Activated naive CD4-positive, alpha-beta T cell treated with anti-CD3 and anti-CD28 coated beads, Interleukin-2, amount 50 U/mL, for 24 hours (primary cell): Measurements from ENCODE around the gene KCNJ16.

ENCODE experiments used
- H3K27ac Mint-ChIP-seq: one replicate; pipeline ENCODE4 v1.8.0; 2021; ENCODE audit warnings: mild to moderate bottlenecking, mixed read lengths
- H3K27me3 Mint-ChIP-seq: one replicate; pipeline ENCODE4 v1.8.0; 2021; ENCODE audit warnings: mixed read lengths
- H3K36me3 Mint-ChIP-seq: one replicate; pipeline ENCODE4 v1.8.0; 2021; ENCODE audit warnings: mixed read lengths
- H3K4me1 Mint-ChIP-seq: one replicate; pipeline ENCODE4 v1.8.0; 2021; ENCODE audit warnings: mixed read lengths
- H3K4me3 Mint-ChIP-seq: one replicate; pipeline ENCODE4 v1.8.0; 2021; ENCODE audit warnings: mild to moderate bottlenecking, mixed read lengths
- H3K9me3 Mint-ChIP-seq: one replicate; pipeline ENCODE4 v1.8.0; 2021; ENCODE audit warnings: mixed read lengths

The KCNJ16 gene

DNA sequence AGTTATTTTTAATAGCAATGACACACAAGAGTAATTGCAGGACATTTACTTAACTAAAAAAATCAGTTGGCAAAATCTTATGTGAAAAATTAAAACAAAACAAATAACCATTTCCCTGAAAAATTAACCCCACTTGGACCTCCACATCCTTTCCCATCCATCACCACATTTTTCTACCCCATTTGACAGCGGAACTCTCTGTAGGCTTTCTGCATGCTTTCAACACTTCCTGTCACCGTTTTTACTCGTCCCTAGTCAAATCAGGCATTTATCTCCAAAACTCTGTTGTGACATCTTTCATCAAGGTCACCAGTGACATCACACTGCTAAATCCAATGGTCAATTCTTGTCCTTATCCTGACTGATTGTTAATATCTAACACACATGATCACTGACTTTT is 27.5 kb downstream of the KCNJ16 start:
- H3K36me3 Mint-ChIP-seq, result no peaks in the 10 kb centered on the region
- no peaks in the 10 kb centered on the region for H3K4me1 Mint-ChIP-seq
- no peaks in the 10 kb centered on the region for H3K9me3 Mint-ChIP-seq
- no peak overlapping the region for H3K27ac Mint-ChIP-seq
- peaks cover 8% of the 10 kb centered on the region for H3K27me3 Mint-ChIP-seq
- no peak overlapping the region for H3K4me3 Mint-ChIP-seq

DNA sequence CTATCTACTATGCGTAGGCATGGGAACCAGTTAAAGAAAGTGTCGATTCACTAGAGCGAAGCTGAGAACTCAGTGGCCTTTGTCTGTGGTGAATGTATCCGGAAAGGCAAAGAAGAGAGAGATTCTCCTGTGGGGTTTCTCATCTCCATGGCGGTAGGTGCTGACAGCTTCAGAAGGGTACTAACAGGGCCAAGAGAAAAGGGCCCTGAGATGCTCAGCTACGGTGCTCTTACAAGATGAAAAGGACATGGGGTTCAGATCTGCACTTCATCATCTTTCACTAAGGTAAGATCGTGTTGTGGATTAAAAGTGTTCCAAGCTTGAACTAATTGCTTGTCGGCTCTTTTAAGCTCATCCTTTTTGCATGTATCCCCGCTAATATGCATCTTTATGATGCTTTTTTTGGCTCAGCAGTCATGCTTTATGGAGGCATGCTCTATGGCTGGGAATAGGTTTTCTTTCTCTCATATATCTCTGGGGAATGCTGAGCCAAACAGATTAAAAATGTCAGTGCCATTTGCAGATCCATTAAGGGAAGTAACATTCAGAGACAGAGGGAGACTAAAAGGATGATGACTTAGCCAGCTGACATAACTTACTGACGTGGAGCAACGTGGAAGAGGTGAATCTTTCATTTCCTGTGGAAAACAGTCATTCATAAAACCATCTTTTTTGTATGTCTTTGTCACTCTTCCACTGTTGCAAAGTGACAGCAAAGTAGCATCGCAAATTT is 29.9 kb downstream of the KCNJ16 start:
- no peaks in the 10 kb centered on the region for H3K9me3 Mint-ChIP-seq
- H3K4me1 Mint-ChIP-seq, result no peaks in the 10 kb centered on the region
- no peak overlapping the region for H3K27ac Mint-ChIP-seq
- peaks cover 4% of the 10 kb centered on the region for H3K27me3 Mint-ChIP-seq
- H3K4me3 Mint-ChIP-seq, result no peak overlapping the region
- no peaks in the 10 kb centered on the region for H3K36me3 Mint-ChIP-seq

DNA sequence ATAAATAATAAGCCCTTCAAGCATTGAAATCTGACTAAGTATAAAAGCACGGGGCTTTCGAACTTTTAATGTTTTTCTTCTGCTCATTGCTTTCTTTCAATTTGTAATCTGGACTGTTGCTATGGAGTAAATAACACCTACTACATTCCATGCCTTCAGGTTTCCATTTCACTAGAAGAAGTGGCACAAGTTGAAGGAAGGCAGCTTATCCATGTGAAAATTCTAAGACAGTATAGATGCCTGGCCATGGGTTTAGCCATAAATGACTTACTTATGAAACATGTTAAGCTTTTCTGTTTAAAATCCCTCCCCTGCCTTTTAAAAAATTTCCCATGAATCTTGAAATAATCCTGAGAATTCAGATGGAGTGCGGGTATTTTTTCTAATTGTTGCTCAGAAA is 30.6 kb downstream of the KCNJ16 start:
- Mint-ChIP-seq H3K27me3 (peaks cover 2% of the 10 kb centered on the region), H3K27ac (no peak overlapping the region), H3K9me3 (no peaks in the 10 kb centered on the region), H3K4me1 (no peaks in the 10 kb centered on the region), H3K4me3 (no peak overlapping the region), H3K36me3 (no peaks in the 10 kb centered on the region)

DNA sequence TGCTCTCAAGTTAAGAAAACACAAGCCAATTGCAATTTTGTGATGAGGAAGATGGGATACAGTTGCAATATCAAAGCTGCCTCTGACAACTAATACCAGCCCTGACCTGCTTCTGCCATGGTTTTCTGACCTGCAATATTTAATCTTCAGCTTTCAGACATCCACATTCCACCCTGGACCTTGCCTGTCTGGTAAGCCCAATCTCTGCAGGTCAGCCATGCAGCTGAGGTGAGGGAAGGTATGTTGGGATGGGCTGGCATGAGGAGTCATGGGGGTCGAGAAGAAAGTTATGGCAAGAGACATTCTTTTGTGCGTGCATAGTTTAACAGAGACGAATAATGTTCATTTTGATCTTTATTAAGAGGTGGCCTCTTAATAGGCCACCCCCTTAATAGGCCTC is 31.5 kb downstream of the KCNJ16 start:
- Mint-ChIP-seq H3K9me3 (no peaks in the 10 kb centered on the region), H3K27me3 (peaks cover 2% of the 10 kb centered on the region), H3K4me3 (no peak overlapping the region), H3K36me3 (no peaks in the 10 kb centered on the region), H3K4me1 (no peaks in the 10 kb centered on the region), H3K27ac (no peak overlapping the region)

DNA sequence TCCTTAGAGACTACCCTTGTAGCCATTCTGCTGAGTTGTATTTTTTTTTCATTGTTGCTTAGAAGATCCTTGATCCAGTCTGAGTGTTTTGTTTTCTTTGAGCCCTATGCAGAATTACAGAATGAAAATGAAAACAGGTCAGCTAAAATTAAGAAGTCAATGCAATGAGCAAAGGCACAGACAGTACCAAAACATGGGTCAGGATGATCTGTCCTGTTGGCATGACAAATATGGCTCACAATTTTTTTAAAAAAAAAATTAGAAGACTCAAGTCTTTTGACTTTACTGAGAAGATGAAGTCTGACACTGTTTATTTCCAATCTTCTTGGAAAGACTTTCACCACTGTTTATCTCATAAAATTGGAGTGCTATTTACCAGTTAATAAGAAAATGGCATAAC is 32.4 kb downstream of the KCNJ16 start:
- Mint-ChIP-seq H3K4me3 (no peak overlapping the region), H3K27ac (no peak overlapping the region), H3K4me1 (no peaks in the 10 kb centered on the region), H3K36me3 (no peaks in the 10 kb centered on the region), H3K9me3 (no peaks in the 10 kb centered on the region), H3K27me3 (peaks cover 2% of the 10 kb centered on the region)

DNA sequence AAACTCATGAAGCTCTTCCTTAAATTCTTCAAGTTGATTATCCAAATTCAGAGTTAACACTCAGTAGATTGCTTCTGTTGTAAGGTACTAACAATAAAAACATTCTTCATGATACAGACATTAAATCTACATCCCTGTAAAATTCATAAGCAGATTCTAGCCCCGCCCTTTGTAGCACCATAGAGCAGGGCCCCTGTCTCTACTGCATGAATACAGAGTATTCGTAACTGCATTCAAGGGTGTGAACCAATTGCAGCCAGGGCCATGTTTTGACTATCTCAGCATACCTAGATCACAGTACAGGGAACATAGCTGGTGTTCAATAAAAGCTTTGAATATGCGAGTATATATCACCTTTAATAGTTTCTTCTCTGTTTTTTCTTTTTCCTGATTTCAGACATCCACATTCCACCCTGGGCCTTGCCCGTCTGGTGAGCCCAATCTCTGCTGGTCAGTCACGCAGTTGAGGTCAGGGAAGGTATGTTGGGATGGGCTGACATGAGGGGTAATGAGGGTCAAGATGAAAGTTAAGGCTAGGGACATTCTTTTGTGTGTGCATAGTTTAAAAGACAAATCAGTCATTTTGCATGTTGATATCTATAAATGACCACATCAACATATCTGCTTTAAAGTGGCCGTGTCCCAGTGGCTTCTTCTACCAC is 33.0 kb downstream of the KCNJ16 start:
- H3K4me1 Mint-ChIP-seq, result no peaks in the 10 kb centered on the region
- H3K36me3 Mint-ChIP-seq, result no peaks in the 10 kb centered on the region
- H3K27me3 Mint-ChIP-seq, result peaks cover 2% of the 10 kb centered on the region
- no peak overlapping the region for H3K27ac Mint-ChIP-seq
- H3K9me3 Mint-ChIP-seq, result no peaks in the 10 kb centered on the region
- H3K4me3 Mint-ChIP-seq, result no peak overlapping the region

DNA sequence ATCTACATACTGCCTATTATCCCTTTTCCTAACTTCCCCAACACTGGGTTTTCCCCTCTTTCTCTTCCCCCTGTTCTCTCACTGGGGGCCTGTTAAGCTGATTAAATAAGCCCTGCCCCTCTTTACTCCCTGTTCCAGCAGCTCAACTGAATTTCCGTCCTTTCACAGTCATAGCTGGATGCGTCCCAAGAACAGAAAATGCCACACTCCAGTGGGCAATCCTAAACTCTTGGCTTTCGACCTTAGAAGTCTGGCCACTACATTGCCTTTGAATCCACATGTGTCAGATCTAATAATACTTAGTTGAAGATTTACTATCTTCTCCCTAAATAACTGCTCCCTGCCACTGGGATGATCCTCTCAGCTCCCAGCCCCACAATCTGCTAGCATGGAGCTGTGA is 34.5 kb downstream of the KCNJ16 start:
- no peaks in the 10 kb centered on the region for H3K36me3 Mint-ChIP-seq
- H3K9me3 Mint-ChIP-seq, result no peaks in the 10 kb centered on the region
- peaks cover 6% of the 10 kb centered on the region for H3K27me3 Mint-ChIP-seq

DNA sequence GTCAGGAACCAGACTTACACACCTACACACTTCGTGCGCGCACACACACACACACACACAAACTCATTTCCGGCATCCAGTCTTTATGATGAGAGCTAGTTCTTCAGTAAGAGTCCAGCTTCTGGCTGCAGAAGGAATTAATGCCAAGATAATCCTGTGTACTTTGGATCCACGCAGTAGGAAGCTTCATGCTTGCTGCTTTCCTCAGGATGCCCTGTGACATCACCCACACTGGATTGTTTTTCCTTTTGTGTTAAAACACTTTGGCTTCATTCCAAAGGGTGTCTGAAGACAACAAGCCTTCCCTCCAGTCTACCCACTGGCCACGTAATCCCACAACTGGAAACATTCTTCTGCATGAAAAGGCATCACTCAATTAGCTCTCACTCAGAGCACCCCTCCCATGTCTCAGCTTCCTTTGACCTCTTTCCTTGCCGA is 35.4 kb downstream of the KCNJ16 start:
- Mint-ChIP-seq H3K27ac (no peak overlapping the region), H3K4me3 (no peak overlapping the region), H3K27me3 (peaks cover 7% of the 10 kb centered on the region), H3K9me3 (no peaks in the 10 kb centered on the region), H3K36me3 (no peaks in the 10 kb centered on the region), H3K4me1 (no peaks in the 10 kb centered on the region)

More for the DNA sequence above, 34.5 kb downstream of the KCNJ16 start:
- no peak overlapping the region for H3K4me3 Mint-ChIP-seq
- no peak overlapping the region for H3K27ac Mint-ChIP-seq
- H3K4me1 Mint-ChIP-seq, result no peaks in the 10 kb centered on the region

DNA sequence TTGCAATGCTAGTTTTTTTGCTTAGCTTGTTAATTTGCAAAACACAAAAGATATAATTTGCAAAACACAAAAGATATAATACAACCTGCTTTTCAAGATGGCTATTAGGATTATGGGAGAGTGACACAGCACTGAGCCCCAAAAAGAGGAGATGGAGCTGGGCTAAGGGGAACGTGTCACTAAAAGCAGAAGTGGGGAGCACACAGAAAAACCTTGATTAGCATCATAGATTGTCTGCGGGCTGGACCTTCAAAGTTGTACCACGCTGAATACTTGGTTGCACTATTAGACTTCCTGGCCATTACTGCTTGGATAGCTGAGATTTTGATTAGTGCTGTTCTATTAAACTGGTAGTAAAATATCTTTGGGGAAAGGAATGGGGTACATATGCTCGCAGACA is 36.2 kb downstream of the KCNJ16 start:
- Mint-ChIP-seq H3K27ac (no peak overlapping the region), H3K4me1 (no peaks in the 10 kb centered on the region), H3K9me3 (no peaks in the 10 kb centered on the region)

DNA sequence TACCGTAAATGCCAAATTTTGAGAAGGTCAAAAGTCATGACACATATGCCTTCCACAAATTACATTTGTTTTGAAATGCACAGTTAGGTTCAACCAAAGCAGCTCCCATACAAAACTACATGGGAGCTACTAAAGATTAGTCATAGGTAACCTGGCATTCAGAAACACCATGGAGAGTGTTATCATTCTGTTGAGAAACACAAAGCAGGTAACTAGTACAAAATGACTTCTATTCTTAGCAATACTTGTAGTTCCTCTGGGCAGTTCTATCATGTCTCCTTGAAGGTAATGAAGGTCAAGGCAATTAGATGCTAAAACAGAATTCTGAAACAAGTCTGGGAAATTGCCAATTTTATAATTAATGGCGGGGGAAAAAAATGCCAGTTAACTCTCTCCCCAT is 39.4 kb downstream of the KCNJ16 start:
- no peak overlapping the region for H3K27ac Mint-ChIP-seq

More for the DNA sequence above, 36.2 kb downstream of the KCNJ16 start:
- H3K36me3 Mint-ChIP-seq, result no peaks in the 10 kb centered on the region
- H3K4me3 Mint-ChIP-seq, result no peak overlapping the region
- H3K27me3 Mint-ChIP-seq, result peaks cover 7% of the 10 kb centered on the region

DNA sequence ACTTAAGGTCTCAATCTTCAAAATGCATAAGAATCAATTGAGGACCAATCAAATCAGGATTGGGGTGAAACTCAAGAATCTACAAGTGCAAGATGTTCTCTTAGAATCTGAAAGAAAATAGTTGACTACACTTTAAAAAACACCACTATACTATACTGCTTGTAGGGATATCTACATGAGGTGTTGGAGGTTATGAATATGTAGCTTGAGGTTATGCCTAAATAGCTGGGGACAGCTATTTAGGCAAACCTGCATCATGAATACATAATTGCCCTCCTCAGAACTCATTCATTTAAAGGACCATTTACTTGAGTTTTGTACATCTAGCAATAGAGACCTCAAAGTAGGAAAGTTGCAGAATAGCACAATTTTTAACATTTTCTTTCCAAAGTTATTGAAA is 40.1 kb downstream of the KCNJ16 start:
- Mint-ChIP-seq H3K36me3 (no peaks in the 10 kb centered on the region), H3K27me3 (peaks cover 7% of the 10 kb centered on the region), H3K9me3 (peaks cover 4% of the 10 kb centered on the region), H3K4me1 (no peaks in the 10 kb centered on the region), H3K27ac (no peak overlapping the region), H3K4me3 (no peak overlapping the region)

More for the DNA sequence above, 39.4 kb downstream of the KCNJ16 start:
- Mint-ChIP-seq H3K9me3 (no peaks in the 10 kb centered on the region), H3K36me3 (no peaks in the 10 kb centered on the region), H3K27me3 (peaks cover 7% of the 10 kb centered on the region), H3K4me1 (no peaks in the 10 kb centered on the region), H3K4me3 (no peak overlapping the region)

DNA sequence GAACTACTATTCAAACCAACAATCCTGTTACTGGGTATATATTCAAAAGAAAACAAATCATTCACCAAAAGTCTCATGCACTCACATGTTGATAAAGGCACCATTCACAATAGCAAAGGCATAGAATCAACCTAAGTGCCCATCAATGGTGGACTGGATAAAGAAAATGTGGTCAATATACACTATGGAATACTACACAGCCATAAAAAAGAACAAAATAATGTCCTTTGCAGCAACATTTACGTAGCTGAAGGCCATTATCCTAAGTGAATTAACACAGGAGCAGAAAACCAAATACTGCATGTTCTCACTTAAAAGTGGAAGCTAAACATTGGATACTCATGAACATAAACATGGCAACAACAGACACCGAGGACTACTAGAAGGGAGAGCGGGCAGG is 41.9 kb downstream of the KCNJ16 start:
- H3K27ac Mint-ChIP-seq, result no peak overlapping the region
- H3K4me1 Mint-ChIP-seq, result no peaks in the 10 kb centered on the region
- H3K27me3 Mint-ChIP-seq, result peaks cover 8% of the 10 kb centered on the region
- peaks cover 7% of the 10 kb centered on the region for H3K9me3 Mint-ChIP-seq
- H3K36me3 Mint-ChIP-seq, result no peaks in the 10 kb centered on the region
- H3K4me3 Mint-ChIP-seq, result no peak overlapping the region

DNA sequence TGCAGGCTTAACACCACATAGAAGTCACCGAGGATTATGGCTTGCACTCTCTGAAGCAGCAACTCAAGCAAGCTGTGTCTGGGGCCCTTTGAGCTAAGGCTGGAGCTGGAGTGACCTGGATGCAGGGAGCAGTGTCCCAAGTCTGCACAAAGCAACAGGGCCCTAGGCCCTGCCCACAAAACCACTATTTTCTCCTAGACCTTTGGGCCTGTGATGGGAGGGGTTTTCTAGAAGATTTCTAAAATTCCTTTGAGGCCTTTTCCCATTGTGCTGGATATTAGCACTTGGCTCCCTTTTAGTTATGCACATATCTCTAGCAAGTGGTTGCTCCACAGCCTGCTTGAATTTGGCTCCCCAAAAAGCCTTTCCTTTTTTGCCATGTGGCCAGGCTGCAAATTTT is 44.5 kb downstream of the KCNJ16 start:
- H3K9me3 Mint-ChIP-seq, result peaks cover 7% of the 10 kb centered on the region
- H3K4me3 Mint-ChIP-seq, result no peak overlapping the region
- H3K36me3 Mint-ChIP-seq, result no peaks in the 10 kb centered on the region
- no peak overlapping the region for H3K27ac Mint-ChIP-seq
- no peaks in the 10 kb centered on the region for H3K4me1 Mint-ChIP-seq
- peaks cover 3% of the 10 kb centered on the region for H3K27me3 Mint-ChIP-seq

DNA sequence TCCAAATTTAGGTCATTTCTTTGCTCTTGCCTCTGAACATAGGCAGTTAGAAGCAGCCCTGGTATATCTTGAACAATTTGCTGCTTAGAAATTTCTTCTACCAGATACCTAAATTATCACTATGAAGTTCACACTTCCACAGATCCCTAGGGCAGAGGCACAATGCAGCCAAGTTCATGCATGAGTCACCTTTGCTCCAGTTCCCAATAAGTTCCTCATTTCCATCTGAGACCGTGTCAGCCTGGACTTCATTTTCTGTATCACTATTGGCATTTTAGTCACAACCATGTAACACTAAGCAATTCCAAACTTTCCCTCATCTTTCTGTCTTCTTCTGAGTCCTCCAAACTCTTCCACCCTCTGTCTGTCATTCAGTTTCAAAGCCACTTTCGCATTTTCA is 45.0 kb downstream of the KCNJ16 start:
- peaks cover 2% of the 10 kb centered on the region for H3K27me3 Mint-ChIP-seq
- no peaks in the 10 kb centered on the region for H3K4me1 Mint-ChIP-seq

DNA sequence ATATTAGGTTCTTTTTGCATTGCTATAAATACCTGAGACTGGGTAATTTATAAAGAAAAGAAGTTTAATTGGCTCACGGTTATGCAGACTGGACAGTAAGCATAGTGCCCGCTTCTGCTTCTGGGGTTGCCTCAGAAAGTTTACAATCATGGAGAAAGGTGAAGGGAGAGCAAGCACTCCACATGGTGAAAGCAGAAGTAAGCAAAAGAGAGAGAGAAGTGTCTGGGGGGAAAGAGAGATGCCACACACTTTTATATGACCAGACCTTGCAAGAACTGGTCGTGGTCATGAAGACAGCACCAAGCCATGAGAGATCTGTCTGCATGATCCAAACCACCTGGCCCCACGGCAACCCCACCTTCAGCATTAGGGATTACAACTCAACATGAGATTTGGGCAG is 45.4 kb downstream of the KCNJ16 start:
- peaks cover 7% of the 10 kb centered on the region for H3K9me3 Mint-ChIP-seq
- no peaks in the 10 kb centered on the region for H3K36me3 Mint-ChIP-seq
- H3K4me3 Mint-ChIP-seq, result no peak overlapping the region
- peaks cover 2% of the 10 kb centered on the region for H3K27me3 Mint-ChIP-seq
- no peaks in the 10 kb centered on the region for H3K4me1 Mint-ChIP-seq
- no peak overlapping the region for H3K27ac Mint-ChIP-seq

More for the DNA sequence above, 45.0 kb downstream of the KCNJ16 start:
- H3K9me3 Mint-ChIP-seq, result peaks cover 7% of the 10 kb centered on the region
- H3K36me3 Mint-ChIP-seq, result no peaks in the 10 kb centered on the region
- no peak overlapping the region for H3K4me3 Mint-ChIP-seq
- H3K27ac Mint-ChIP-seq, result no peak overlapping the region

DNA sequence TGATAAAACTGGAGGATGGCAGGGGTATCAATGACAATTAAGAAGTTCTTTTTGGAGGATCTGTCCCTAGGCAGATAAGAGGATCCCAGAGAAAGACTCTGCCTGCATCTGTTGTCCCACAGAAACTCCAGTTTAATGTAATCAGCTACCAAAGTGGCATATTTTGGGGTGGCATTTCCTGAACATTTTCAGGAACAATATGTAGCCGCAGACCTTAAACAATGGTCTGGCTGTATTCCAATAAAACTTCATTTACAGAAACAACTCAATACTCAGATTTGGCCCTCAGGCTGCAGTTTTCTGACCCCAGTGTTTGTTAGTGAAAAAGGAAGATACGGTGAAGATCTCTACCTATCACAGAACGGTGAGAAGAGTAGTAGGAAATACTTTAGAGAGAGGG is 46.1 kb downstream of the KCNJ16 start:
- H3K4me3 Mint-ChIP-seq, result no peak overlapping the region
- H3K27me3 Mint-ChIP-seq, result peaks cover 2% of the 10 kb centered on the region
- no peak overlapping the region for H3K27ac Mint-ChIP-seq
- H3K36me3 Mint-ChIP-seq, result no peaks in the 10 kb centered on the region
- peaks cover 7% of the 10 kb centered on the region for H3K9me3 Mint-ChIP-seq
- H3K4me1 Mint-ChIP-seq, result no peaks in the 10 kb centered on the region
